ENCODE measurements around the gene PRKCD.

The PRKCD gene

GRCh38 chr3:53160660-53161449 lies at the start of gene PRKCD:
PRKCD (plus strand) TSS chr3:53161209; CDS start chr3:53178423, 17,214 bp downstream.
- TF ChIP-seq CTCF (IDR thresholded peaks at IDR 0.05) (peak; percentile 55; the same call in 1 of the 2 replicates), ZFX (IDR thresholded peaks at IDR 0.05; ENCODE audit: borderline replicate concordance) (no peak)
- peak within 1 kb of the TSS; percentile 94 for H3K27ac ChIP-seq

DNA sequence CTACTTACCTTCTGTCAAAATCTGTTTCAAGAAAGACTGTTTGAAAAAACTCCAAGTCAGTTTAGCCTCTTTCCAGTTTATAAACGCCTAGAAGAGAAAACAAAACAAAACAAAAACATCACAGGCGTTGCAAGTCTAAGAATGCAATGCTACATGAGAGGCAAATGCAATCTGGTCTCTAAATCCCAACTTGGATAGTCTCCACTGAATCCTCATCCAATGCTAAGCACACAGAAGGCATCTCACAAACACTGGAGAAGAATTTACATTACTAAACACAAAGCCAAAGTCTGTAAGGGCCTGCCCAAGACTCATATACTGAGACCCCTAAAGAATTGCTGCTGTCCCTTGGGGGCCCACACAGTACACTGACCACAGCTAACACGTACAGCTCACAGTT lies 49.2 kb upstream of the PRKCD start:
- no peak overlapping the region for H3K27ac ChIP-seq
- TF ChIP-seq ZFX (IDR thresholded peaks at IDR 0.05; ENCODE audit: borderline replicate concordance) (no peak), CTCF (IDR thresholded peaks at IDR 0.05) (no peak)

DNA sequence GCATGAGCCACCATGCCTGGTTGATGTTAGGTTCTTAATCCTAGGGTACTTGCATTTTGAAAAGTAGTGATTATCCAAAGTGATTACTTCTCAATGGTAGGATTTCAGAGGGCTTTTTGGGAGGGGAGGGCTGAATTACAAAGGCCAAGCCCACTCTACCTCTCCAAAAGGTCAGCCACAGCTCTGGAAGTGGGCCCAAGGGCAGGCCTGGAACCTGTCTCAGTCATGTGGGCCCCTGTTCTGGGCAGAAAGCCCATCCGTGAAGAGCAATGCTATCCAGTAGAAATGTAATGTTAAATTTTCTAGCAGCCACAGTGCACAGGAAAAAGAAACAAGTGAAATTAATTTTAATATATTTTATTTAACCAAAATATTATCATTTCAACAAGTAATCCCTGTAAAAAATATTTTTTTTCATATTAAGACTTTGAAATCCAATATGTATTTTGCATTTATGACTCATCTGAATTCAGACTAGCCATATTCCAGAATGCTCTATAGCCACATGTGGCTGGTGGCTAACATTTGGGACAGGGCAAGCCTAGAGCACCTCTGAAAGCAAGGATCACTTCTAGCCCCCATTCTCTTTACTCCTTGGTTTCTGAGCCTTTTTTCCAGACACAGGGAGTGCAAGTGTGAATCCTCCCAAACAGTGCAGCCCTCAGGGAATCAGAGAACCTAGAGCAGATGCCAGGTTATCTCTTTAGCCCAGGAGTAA lies 47.6 kb upstream of the PRKCD start:
- no peak overlapping the region for H3K27ac ChIP-seq
- TF ChIP-seq ZFX (IDR thresholded peaks at IDR 0.05; ENCODE audit: borderline replicate concordance) = no peak
- no peak for TF ChIP-seq CTCF (IDR thresholded peaks at IDR 0.05)

- H3K27ac ChIP-seq = no peak overlapping the region
- TF ChIP-seq ZFX (IDR thresholded peaks at IDR 0.05; ENCODE audit: borderline replicate concordance) = no peak
- TF ChIP-seq CTCF (IDR thresholded peaks at IDR 0.05) = peak; percentile 92
Measured at GRCh38 chr3:53114011-53114400, 47.0 kb upstream of the PRKCD start.

- no peak overlapping the region for H3K27ac ChIP-seq
- TF ChIP-seq CTCF (IDR thresholded peaks at IDR 0.05) (no peak), ZFX (IDR thresholded peaks at IDR 0.05; ENCODE audit: borderline replicate concordance) (no peak)
Measured at GRCh38 chr3:53114412-53115074, 46.5 kb upstream of the PRKCD start.

DNA sequence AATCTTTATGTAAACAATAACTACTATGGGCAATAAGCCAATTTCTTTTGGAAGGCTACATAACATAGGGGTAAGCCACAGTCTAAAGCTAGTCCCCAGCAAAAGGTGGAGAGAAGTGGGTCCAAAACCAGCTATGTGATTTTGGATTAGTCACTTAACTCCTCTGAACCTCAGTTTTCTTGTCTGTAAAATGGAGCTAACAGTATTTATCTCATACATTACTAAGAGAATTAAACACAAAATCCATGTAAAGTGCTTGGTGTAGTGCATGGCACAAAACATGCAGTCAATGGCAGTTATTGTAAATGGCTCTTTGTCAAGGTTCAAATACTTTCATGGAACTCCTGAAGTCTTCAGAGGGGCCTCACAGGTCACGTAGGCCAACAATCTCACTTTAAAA lies 44.1 kb upstream of the PRKCD start:
- H3K27ac ChIP-seq = no peak overlapping the region
- TF ChIP-seq CTCF (IDR thresholded peaks at IDR 0.05) = no peak
- no peak for TF ChIP-seq ZFX (IDR thresholded peaks at IDR 0.05; ENCODE audit: borderline replicate concordance)
